Small intestine (tissue), 7 donors: ENCODE measurements around the gene LGALS8. TPM values are rescaled to one million over a fixed set of nuclear protein-coding genes. Genes with fewer than 3 reads are reported as not detected.
A peak's percentile ranks its signal among the peaks of the same experiment; 100 is the strongest.

Experiments
- DNase-seq, 2 donors: peaks; one replicate each; pipeline versions ENCODE4 v3.0.0 to v3.0.0-alpha.2; 2013
- FAIRE-seq: peaks from 2 replicates; lab custom pipeline; 2012; peaks lifted over from hg19 to GRCh38; lab: Jason Lieb, UNC
- H3K27ac ChIP-seq, 3 donors: one replicate each; pipeline ENCODE4 v1.5.1; 2013; ENCODE audit warnings: low read length in 2 of 3, mild to moderate bottlenecking in 2 of 3, control low read depth in 1 of 3, inconsistent platforms in 1 of 3, low read depth in 1 of 3, moderate library complexity in 1 of 3
- H3K27me3 ChIP-seq, 3 donors: one replicate each; pipeline ENCODE4 v1.6.1; 2013; ENCODE audit warnings: low read length in 3 of 3, inconsistent platforms in 1 of 3; ENCODE audit not compliant: control insufficient read depth in 3 of 3, insufficient read depth in 3 of 3
- H3K36me3 ChIP-seq, 3 donors: one replicate each; pipeline ENCODE4 v1.6.1; 2013; ENCODE audit warnings: low read length in 3 of 3, inconsistent platforms in 1 of 3, low read depth in 1 of 3, mild to moderate bottlenecking in 1 of 3, moderate library complexity in 1 of 3; ENCODE audit not compliant: control insufficient read depth in 3 of 3, insufficient read depth in 2 of 3
- H3K4me1 ChIP-seq, 3 donors: one replicate each; pipeline ENCODE4 v1.6.1; 2013; ENCODE audit warnings: low read length in 2 of 3, inconsistent platforms in 1 of 3, low read depth in 1 of 3, mild to moderate bottlenecking in 1 of 3, moderate library complexity in 1 of 3; ENCODE audit not compliant: control insufficient read depth in 3 of 3, insufficient read depth in 2 of 3
- H3K4me3 ChIP-seq, 3 donors: one replicate each; pipeline ENCODE4 v1.5.1; 2013; ENCODE audit warnings: low read length in 3 of 3, control low read depth in 1 of 3, inconsistent platforms in 1 of 3, low read depth in 1 of 3, mild to moderate bottlenecking in 1 of 3, moderate library complexity in 1 of 3
- H3K9me3 ChIP-seq, 2 donors: one replicate each; pipeline ENCODE4 v1.6.1; 2013; ENCODE audit warnings: low read depth in 1 of 2, low read length in 1 of 2; ENCODE audit not compliant: control insufficient read depth in 2 of 2, insufficient read depth in 1 of 2
- WGBS, 3 donors: extraction: QIAGEN DNeasy Blood & Tissue Kit; methylation state at CpG; one replicate each; pipeline ENCODE4 v1.1.7; 2013; 5-methylcytosine and 5-hydroxymethylcytosine counted together
- polyA plus RNA-seq, 4 donors: library from polyadenylated mRNA; stranded (reverse) in 3 of 4; unstranded in 1 of 4; fragments of 200-250 nt in 3 of 4; fragments of 120-200 nt in 1 of 4; gene quantifications; one replicate each; pipeline versions ENCODE4 v1.2.1 to v1.2.3, GENCODE V29; 2013
- donor health status: healthy with polysubstance abuse.
- donor health status: control.
- donor health status: control.
- donor health status: Bipolar disorder and iron deficiency.
- donor health status: healthy.

Gene LGALS8
- polyA plus RNA-seq, 4 donors: 15.0 to 53.2 (median 18.0) TPM

GRCh38 chr1:236524895-236525184 lies 1.1 kb downstream of the LGALS8 start:
- DNase-seq (no peak), FAIRE-seq (no peak)
- Histone ChIP-seq H3K36me3 (peaks cover 5 to 13% (median 5%) of the 10 kb centered on the region in 3 donors), H3K27me3 (no peaks in the 10 kb centered on the region), H3K9me3 (no peaks in the 10 kb centered on the region), H3K4me3 (peak overlapping the region; percentile 87 to 98 (median 89)), H3K4me1 (no peaks in the 10 kb centered on the region), H3K27ac (peak overlapping the region in 2 of 3 donors; percentile 89 to 96)
- 4 to 10% (median 5%) methylated on average over 3 of the region's 3 CpGs for WGBS, 3 donors

GRCh38 chr1:236526079-236526478 lies 2.3 kb downstream of the LGALS8 start:
- WGBS, 3 donors: 87 to 91% (median 88%) methylated on average over 3 of the region's 3 CpGs
- no peak for DNase-seq
- FAIRE-seq: no peak
- H3K27me3 ChIP-seq: no peaks in the 10 kb centered on the region
- H3K4me3 ChIP-seq: no peak overlapping the region
- H3K4me1 ChIP-seq: no peaks in the 10 kb centered on the region
- H3K27ac ChIP-seq: no peak overlapping the region
- H3K36me3 ChIP-seq: peaks cover 5 to 13% (median 5%) of the 10 kb centered on the region in 3 donors
- H3K9me3 ChIP-seq: no peaks in the 10 kb centered on the region

- FAIRE-seq: no peak
- WGBS, 3 donors: 77 to 92% (median 84%) methylated on average over 1 of the region's 1 CpG
Observed at GRCh38 chr1:236530286-236530685, 6.5 kb downstream of the LGALS8 start.

GRCh38 chr1:236530959-236531358 lies 7.2 kb downstream of the LGALS8 start:
- Histone ChIP-seq H3K36me3 (peaks cover 7 to 23% (median 7%) of the 10 kb centered on the region in 3 donors), H3K9me3 (no peaks in the 10 kb centered on the region), H3K27ac (no peak overlapping the region), H3K4me1 (no peaks in the 10 kb centered on the region), H3K27me3 (no peaks in the 10 kb centered on the region), H3K4me3 (no peak overlapping the region)
- DNase-seq (no peak), FAIRE-seq (no peak)
- 65 to 71% (median 69%) methylated on average over 5 of the region's 5 CpGs for WGBS, 3 donors

More at GRCh38 chr1:236530286-236530685, 6.5 kb downstream of the LGALS8 start:
- DNase-seq: no peak
- Histone ChIP-seq H3K36me3 (peaks cover 5 to 18% (median 7%) of the 10 kb centered on the region in 3 donors), H3K9me3 (no peaks in the 10 kb centered on the region), H3K27me3 (no peaks in the 10 kb centered on the region), H3K4me3 (no peak overlapping the region), H3K4me1 (no peaks in the 10 kb centered on the region), H3K27ac (no peak overlapping the region)

- Histone ChIP-seq H3K4me1 (no peaks in the 10 kb centered on the region), H3K27ac (no peak overlapping the region), H3K36me3 (peaks cover 2 to 34% (median 6%) of the 10 kb centered on the region in 3 donors), H3K9me3 (no peaks in the 10 kb centered on the region), H3K27me3 (no peaks in the 10 kb centered on the region), H3K4me3 (no peak overlapping the region)
- 85 to 91% (median 86%) methylated on average over 4 of the region's 4 CpGs for WGBS, 3 donors
- DNase-seq: no peak
- no peak for FAIRE-seq
Observed at GRCh38 chr1:236532850-236533249, 9.1 kb downstream of the LGALS8 start.

GRCh38 chr1:236534151-236534651 lies 10.4 kb downstream of the LGALS8 start:
- DNase-seq (no peak), FAIRE-seq (no peak)
- Histone ChIP-seq H3K4me1 (no peaks in the 10 kb centered on the region), H3K4me3 (no peak overlapping the region), H3K9me3 (no peaks in the 10 kb centered on the region), H3K27me3 (no peaks in the 10 kb centered on the region), H3K27ac (no peak overlapping the region), H3K36me3 (peaks cover 10 to 36% (median 17%) of the 10 kb centered on the region in 3 donors)
- 73 to 75% (median 74%) methylated on average over 4 of the region's 4 CpGs for WGBS, 3 donors

- H3K4me3 ChIP-seq: no peak overlapping the region
- FAIRE-seq (peak; percentile 10), DNase-seq (no peak)
- no peaks in the 10 kb centered on the region for H3K9me3 ChIP-seq
- H3K4me1 ChIP-seq: no peaks in the 10 kb centered on the region
- 96 to 100% (median 97%) methylated on average over 1 of the region's 1 CpG for WGBS, 3 donors
- no peaks in the 10 kb centered on the region for H3K27me3 ChIP-seq
- H3K36me3 ChIP-seq: peaks cover 10 to 42% (median 17%) of the 10 kb centered on the region in 3 donors
- H3K27ac ChIP-seq: no peak overlapping the region
Observed at GRCh38 chr1:236535190-236535589, 11.4 kb downstream of the LGALS8 start.

GRCh38 chr1:236535662-236536161 lies 11.9 kb downstream of the LGALS8 start:
- peaks cover 10 to 45% (median 17%) of the 10 kb centered on the region in 3 donors for H3K36me3 ChIP-seq
- no peak for FAIRE-seq
- DNase-seq: no peak
- no peaks in the 10 kb centered on the region for H3K9me3 ChIP-seq
- H3K27ac ChIP-seq: no peak overlapping the region
- H3K4me1 ChIP-seq: no peaks in the 10 kb centered on the region
- WGBS, 3 donors: 86 to 88% (median 86%) methylated on average over 6 of the region's 6 CpGs
- no peaks in the 10 kb centered on the region for H3K27me3 ChIP-seq
- H3K4me3 ChIP-seq: no peak overlapping the region

GRCh38 chr1:236536540-236536939 lies 12.8 kb downstream of the LGALS8 start:
- DNase-seq (no peak), FAIRE-seq (no peak)
- no peak overlapping the region for H3K27ac ChIP-seq
- no peaks in the 10 kb centered on the region for H3K9me3 ChIP-seq
- WGBS, 3 donors: 66 to 77% (median 66%) methylated on average over 5 of the region's 5 CpGs
- no peaks in the 10 kb centered on the region for H3K4me1 ChIP-seq
- no peak overlapping the region for H3K4me3 ChIP-seq
- H3K36me3 ChIP-seq: peaks cover 12 to 47% (median 17%) of the 10 kb centered on the region in 3 donors
- no peaks in the 10 kb centered on the region for H3K27me3 ChIP-seq
